ENCODE measurements around the gene NDOR1. TPM values are rescaled to one million over a fixed set of nuclear protein-coding genes. Genes with fewer than 3 reads are reported as not detected.
A peak's percentile ranks its signal among the peaks of the same experiment; 100 is the strongest.
"Not testable (repeated sequence)": the region's sequence is repeated elsewhere in the genome, so short reads cannot be mapped to it uniquely, and the experiment has no call there.

Gene NDOR1
- total and polyA plus RNA-seq, 2 donors (not counting 3 experiments of a cell fraction or from before 2014, with no cell fraction given), result 13.5 to 26.7 TPM

GRCh38 chr9:137262173-137262908, 56.8 kb downstream of the NDOR1 start:
- H3K9me1 ChIP-seq (replicated peaks; ENCODE audit: control insufficient read depth, extremely low read depth, insufficient read depth, low read length); H3K4me2 ChIP-seq (ENCODE audit: insufficient read depth, low read length); POLR2A ChIA-PET; H3K4me1 ChIP-seq (ENCODE audit: control insufficient read depth, extremely low read depth, insufficient read depth, low read length); H4K20me1 ChIP-seq (replicated peaks; ENCODE audit: control insufficient read depth, extremely low read depth, insufficient read depth, low read length); H3K9me3 ChIP-seq (replicated peaks; ENCODE audit: control insufficient read depth, insufficient read depth, low read length); H3K79me2 ChIP-seq (ENCODE audit: control insufficient read depth, insufficient read depth, low read length); H3K27me3 ChIP-seq (ENCODE audit: control insufficient read depth in 2 of 2, insufficient read depth in 2 of 2, low read length in 2 of 2); FAIRE-seq; BruUV-seq (replicated peaks); H3K9ac ChIP-seq (replicated peaks; ENCODE audit: extremely low read depth, insufficient read depth, low read length); H3K27ac ChIP-seq (ENCODE audit: insufficient read depth, low read depth, low read length); dilution Hi-C loops (cut with MboI; ENCODE audit: extremely low pct_ligation_motif_present, low sequenced_read_pairs); H3K4me3 ChIP-seq (replicated peaks in 1 of 3; ENCODE audit: insufficient read depth in 1 of 3, low read depth in 1 of 3, low read length in 3 of 3); H2AFZ ChIP-seq (ENCODE audit: low read depth, low read length): not testable (repeated sequence)
- intact Hi-C loops (cut with micrococcal nuclease), result loop anchor here (1.0 kb wide), 1 partner anchor 26 kb away; no protein-coding TSS in a partner anchor
- CTCF ChIA-PET, result interaction anchor here (1.2 to 3.1 kb wide), 5 partner anchors 15 to 139 kb away, joined by 3 to 23 read pairs (median 4); partner anchors contain the start of gene TOR4A
- peak; percentile 27 to 30 for TF ChIP-seq CTCF (IDR thresholded peaks at IDR 0.05; ENCODE audit: extremely low read depth in 1 of 2, insufficient read depth in 1 of 2, low read depth in 1 of 2, low read length in 2 of 2)
- H3K36me3 ChIP-seq (ENCODE audit: control insufficient read depth in 2 of 2, extremely low read depth in 1 of 2, insufficient read depth in 2 of 2, low read length in 2 of 2), result peaks cover 2 to 25% of the 10 kb centered on the region in 2 experiments
- peak; percentile 29 for DNase-seq (ENCODE audit: low read depth, low spot score)

- Histone ChIP-seq H2AFZ (ENCODE audit: low read depth, low read length) (no peak overlapping the region), H3K4me3 (replicated peaks in 1 of 3; ENCODE audit: insufficient read depth in 1 of 3, low read depth in 1 of 3, low read length in 3 of 3) (no peak overlapping the region), H3K79me2 (ENCODE audit: control insufficient read depth, insufficient read depth, low read length) (no peaks in the 10 kb centered on the region), H4K20me1 (replicated peaks; ENCODE audit: control insufficient read depth, extremely low read depth, insufficient read depth, low read length) (no peaks in the 10 kb centered on the region), H3K4me1 (ENCODE audit: control insufficient read depth, extremely low read depth, insufficient read depth, low read length) (peaks cover 3% of the 10 kb centered on the region), H3K36me3 (ENCODE audit: control insufficient read depth in 2 of 2, extremely low read depth in 1 of 2, insufficient read depth in 2 of 2, low read length in 2 of 2) (peaks cover 2 to 25% of the 10 kb centered on the region in 2 experiments), H3K27me3 (ENCODE audit: control insufficient read depth in 2 of 2, insufficient read depth in 2 of 2, low read length in 2 of 2) (no peaks in the 10 kb centered on the region), H3K27ac (ENCODE audit: insufficient read depth, low read depth, low read length) (no peak overlapping the region), H3K9me1 (replicated peaks; ENCODE audit: control insufficient read depth, extremely low read depth, insufficient read depth, low read length) (no peaks in the 10 kb centered on the region), H3K9me3 (replicated peaks; ENCODE audit: control insufficient read depth, insufficient read depth, low read length) (no peaks in the 10 kb centered on the region), H3K4me2 (ENCODE audit: insufficient read depth, low read length) (no peak overlapping the region), H3K9ac (replicated peaks; ENCODE audit: extremely low read depth, insufficient read depth, low read length) (no peak overlapping the region)
- intact Hi-C loops (cut with micrococcal nuclease), result loop anchor here (1.0 kb wide), 1 partner anchor 27 kb away; no protein-coding TSS in a partner anchor
- DNase-seq (ENCODE audit: low read depth, low spot score) (no peak), FAIRE-seq (no peak)
- dilution Hi-C loops (cut with MboI; ENCODE audit: extremely low pct_ligation_motif_present, low sequenced_read_pairs), result no loop called here
- TF ChIP-seq POLR2AphosphoS5 (IDR thresholded peaks at IDR 0.05; ENCODE audit: insufficient read depth, low read depth, low read length) (peak; percentile 27), FOS (IDR thresholded peaks at IDR 0.05; ENCODE audit: borderline replicate concordance, insufficient read depth, low read length) (no peak), POLR2A (IDR thresholded peaks at IDR 0.05; ENCODE audit: low read depth, low read length) (no peak), JUN (IDR thresholded peaks at IDR 0.05; ENCODE audit: borderline replicate concordance, insufficient read depth, insufficient read length, low read depth) (no peak)
- ChIA-PET POLR2A (no interaction called here), CTCF (interaction anchor here (1.8 to 3.1 kb wide), 3 partner anchors 14 to 140 kb away, joined by 4 to 23 read pairs (median 9); partner anchors contain the start of gene TOR4A)
- BruUV-seq (replicated peaks), result no TSS peak
These were observed 57.4 kb downstream of the NDOR1 start for GRCh38 chr9:137262909-137263285.

All from endothelial cell of umbilical vein (primary cell).